Stimulated activated naive B cell treated with anti-CD40 and anti-IgM and Interleukin-4, amounts not matched to agents 10 μg/mL and 1 μg/mL and 100 μg/mL, for 72 hours (primary cell): ENCODE measurements around the gene RAD23B.
A peak's percentile ranks its signal among the peaks of the same experiment; 100 is the strongest.

Experiments
- ATAC-seq, 2 donors: fragments of 150-1000 bp; cut with Tn5 transposase; replicated peaks; 2 replicates each; pipeline ENCODE4 v1.10.0; 2021; ENCODE audit warnings: moderate library complexity in 1 of 2
- DNase-seq: peaks from one replicate; pipeline ENCODE4 v3.0.0; 2021
- H3K27ac Mint-ChIP-seq: one replicate; pipeline ENCODE4 v1.8.0; 2022; ENCODE audit warnings: mild to moderate bottlenecking, mixed read lengths
- H3K27me3 Mint-ChIP-seq, 2 donors: one replicate each; pipeline ENCODE4 v1.8.0; 2022; ENCODE audit warnings: mixed read lengths in 2 of 2
- H3K36me3 Mint-ChIP-seq, 2 donors: one replicate each; pipeline ENCODE4 v1.8.0; 2022; ENCODE audit warnings: mixed read lengths in 2 of 2, mild to moderate bottlenecking in 1 of 2
- H3K4me1 Mint-ChIP-seq, 2 donors: one replicate each; pipeline ENCODE4 v1.8.0; 2022; ENCODE audit warnings: mixed read lengths in 2 of 2, mild to moderate bottlenecking in 1 of 2
- H3K4me3 Mint-ChIP-seq, 2 donors: one replicate each; pipeline ENCODE4 v1.8.0; 2022; ENCODE audit warnings: mild to moderate bottlenecking in 2 of 2, mixed read lengths in 2 of 2, moderate library complexity in 1 of 2
- H3K9me3 Mint-ChIP-seq, 2 donors: one replicate each; pipeline ENCODE4 v1.8.0; 2022; ENCODE audit warnings: mixed read lengths in 2 of 2, mild to moderate bottlenecking in 1 of 2

The RAD23B gene

GRCh38 chr9:107340920-107341632, 58.0 kb downstream of the RAD23B start:
- Mint-ChIP-seq H3K9me3 (no peaks in the 10 kb centered on the region), H3K4me3 (peak overlapping the region in 1 of 2 donors; percentile 53), H3K4me1 (peaks cover 16 to 24% of the 10 kb centered on the region in 2 donors), H3K27ac (peak overlapping the region; percentile 75), H3K36me3 (peaks cover 8 to 16% of the 10 kb centered on the region in 2 donors), H3K27me3 (peaks cover 0 to 2% of the 10 kb centered on the region in 2 donors)
- DNase-seq (peak; percentile 65), ATAC-seq (peak; percentile 76 to 77)

- H3K27ac Mint-ChIP-seq: no peak overlapping the region
- peaks cover 16 to 24% of the 10 kb centered on the region in 2 donors for H3K4me1 Mint-ChIP-seq
- no peak for ATAC-seq
- DNase-seq: no peak
- H3K4me3 Mint-ChIP-seq: peak overlapping the region in 1 of 2 donors; percentile 60
- H3K36me3 Mint-ChIP-seq: peaks cover 8 to 13% of the 10 kb centered on the region in 2 donors
- peaks cover 2 to 8% of the 10 kb centered on the region in 2 donors for H3K27me3 Mint-ChIP-seq
- H3K9me3 Mint-ChIP-seq: no peaks in the 10 kb centered on the region
These were observed 59.5 kb downstream of the RAD23B start for GRCh38 chr9:107342476-107343161.

GRCh38 chr9:107345327-107345726, 62.2 kb downstream of the RAD23B start:
- Mint-ChIP-seq H3K27ac (no peak overlapping the region), H3K36me3 (peaks cover 3 to 4% of the 10 kb centered on the region in 2 donors), H3K9me3 (no peaks in the 10 kb centered on the region), H3K27me3 (peaks cover 5 to 8% of the 10 kb centered on the region in 2 donors), H3K4me1 (peaks cover 12 to 23% of the 10 kb centered on the region in 2 donors), H3K4me3 (no peak overlapping the region)
- DNase-seq (no peak), ATAC-seq (no peak)

GRCh38 chr9:107348836-107349235, 65.8 kb downstream of the RAD23B start:
- no peaks in the 10 kb centered on the region for H3K36me3 Mint-ChIP-seq
- H3K27me3 Mint-ChIP-seq: peaks cover 23 to 29% of the 10 kb centered on the region in 2 donors
- H3K9me3 Mint-ChIP-seq: peaks cover 4 to 5% of the 10 kb centered on the region in 2 donors
- H3K4me1 Mint-ChIP-seq: peaks cover 7 to 10% of the 10 kb centered on the region in 2 donors
- H3K4me3 Mint-ChIP-seq: no peak overlapping the region
- DNase-seq: no peak
- H3K27ac Mint-ChIP-seq: no peak overlapping the region
- no peak for ATAC-seq

- DNase-seq (no peak), ATAC-seq (no peak)
- Mint-ChIP-seq H3K4me1 (peaks cover 2 to 5% of the 10 kb centered on the region in 2 donors), H3K27ac (no peak overlapping the region), H3K27me3 (peaks cover 23 to 32% of the 10 kb centered on the region in 2 donors), H3K4me3 (no peak overlapping the region), H3K36me3 (no peaks in the 10 kb centered on the region), H3K9me3 (peaks cover 4 to 5% of the 10 kb centered on the region in 2 donors)
These were observed 67.4 kb downstream of the RAD23B start for GRCh38 chr9:107350443-107350842.

GRCh38 chr9:107351382-107352045, 68.4 kb downstream of the RAD23B start:
- H3K9me3 Mint-ChIP-seq: peaks cover 4 to 5% of the 10 kb centered on the region in 2 donors
- H3K27me3 Mint-ChIP-seq: peaks cover 27 to 35% of the 10 kb centered on the region in 2 donors
- no peaks in the 10 kb centered on the region for H3K4me1 Mint-ChIP-seq
- DNase-seq: no peak
- H3K4me3 Mint-ChIP-seq: no peak overlapping the region
- ATAC-seq: no peak
- H3K27ac Mint-ChIP-seq: no peak overlapping the region
- no peaks in the 10 kb centered on the region for H3K36me3 Mint-ChIP-seq

GRCh38 chr9:107355394-107355793, 72.3 kb downstream of the RAD23B start:
- no peak for DNase-seq
- no peak for ATAC-seq
- Mint-ChIP-seq H3K36me3 (no peaks in the 10 kb centered on the region), H3K27me3 (peaks cover 27 to 44% of the 10 kb centered on the region in 2 donors), H3K27ac (no peak overlapping the region), H3K4me3 (no peak overlapping the region), H3K4me1 (no peaks in the 10 kb centered on the region), H3K9me3 (peaks cover 4 to 5% of the 10 kb centered on the region in 2 donors)

GRCh38 chr9:107358986-107359385, 75.9 kb downstream of the RAD23B start:
- Mint-ChIP-seq H3K27ac (no peak overlapping the region), H3K36me3 (no peaks in the 10 kb centered on the region), H3K4me1 (peaks cover 5% of the 10 kb centered on the region in 2 donors), H3K27me3 (peaks cover 10 to 22% of the 10 kb centered on the region in 2 donors), H3K9me3 (no peaks in the 10 kb centered on the region), H3K4me3 (no peak overlapping the region)
- DNase-seq (no peak), ATAC-seq (no peak)

GRCh38 chr9:107360098-107360497, 77.0 kb downstream of the RAD23B start:
- no peak for DNase-seq
- H3K9me3 Mint-ChIP-seq: no peaks in the 10 kb centered on the region
- no peak overlapping the region for H3K27ac Mint-ChIP-seq
- H3K27me3 Mint-ChIP-seq: peaks cover 10 to 27% of the 10 kb centered on the region in 2 donors
- H3K4me3 Mint-ChIP-seq: no peak overlapping the region
- no peak for ATAC-seq
- H3K4me1 Mint-ChIP-seq: peaks cover 5% of the 10 kb centered on the region in 2 donors
- no peaks in the 10 kb centered on the region for H3K36me3 Mint-ChIP-seq

GRCh38 chr9:107361816-107362215, 78.7 kb downstream of the RAD23B start:
- ATAC-seq: no peak
- H3K4me3 Mint-ChIP-seq: no peak overlapping the region
- peaks cover 5% of the 10 kb centered on the region in 2 donors for H3K4me1 Mint-ChIP-seq
- H3K36me3 Mint-ChIP-seq: no peaks in the 10 kb centered on the region
- DNase-seq: no peak
- H3K27ac Mint-ChIP-seq: no peak overlapping the region
- peaks cover 4 to 23% of the 10 kb centered on the region in 2 donors for H3K27me3 Mint-ChIP-seq
- no peaks in the 10 kb centered on the region for H3K9me3 Mint-ChIP-seq

- Mint-ChIP-seq H3K27me3 (peaks cover 1 to 24% of the 10 kb centered on the region in 2 donors), H3K4me3 (no peak overlapping the region), H3K27ac (peak overlapping the region; percentile 57), H3K9me3 (no peaks in the 10 kb centered on the region), H3K36me3 (no peaks in the 10 kb centered on the region), H3K4me1 (peaks cover 5% of the 10 kb centered on the region in 2 donors)
- ATAC-seq (no peak), DNase-seq (no peak)
These were observed 80.6 kb downstream of the RAD23B start for GRCh38 chr9:107363516-107364152.

- DNase-seq: no peak
- H3K9me3 Mint-ChIP-seq: no peaks in the 10 kb centered on the region
- no peak overlapping the region for H3K27ac Mint-ChIP-seq
- no peaks in the 10 kb centered on the region for H3K36me3 Mint-ChIP-seq
- ATAC-seq: peak in 1 of 2 donors; percentile 44
- no peaks in the 10 kb centered on the region for H3K4me1 Mint-ChIP-seq
- H3K4me3 Mint-ChIP-seq: no peak overlapping the region
- peaks cover 11 to 24% of the 10 kb centered on the region in 2 donors for H3K27me3 Mint-ChIP-seq
These were observed 84.8 kb downstream of the RAD23B start for GRCh38 chr9:107367727-107368502.

GRCh38 chr9:107368696-107369095, 85.6 kb downstream of the RAD23B start:
- H3K4me1 Mint-ChIP-seq: no peaks in the 10 kb centered on the region
- H3K36me3 Mint-ChIP-seq: no peaks in the 10 kb centered on the region
- ATAC-seq: no peak
- H3K4me3 Mint-ChIP-seq: no peak overlapping the region
- H3K27me3 Mint-ChIP-seq: peaks cover 11 to 24% of the 10 kb centered on the region in 2 donors
- H3K27ac Mint-ChIP-seq: no peak overlapping the region
- DNase-seq: no peak
- H3K9me3 Mint-ChIP-seq: no peaks in the 10 kb centered on the region
